HEK293 (cell line): Measurements from ENCODE around the gene ADAMTS9.

ENCODE experiments used
- ATF2 ChIP-seq: fragments of 450-650 bp; formaldehyde crosslinking; IDR thresholded peaks from 2 replicates; pipeline ENCODE4 v1.5.1; 2016; ENCODE audit warnings: missing biosample characterization, missing genetic modification characterization, low read depth
- CTCF ChIP-seq: fragments of 450-650 bp; formaldehyde crosslinking; IDR thresholded peaks from 2 replicates; pipeline ENCODE4 v1.5.1; 2016; ENCODE audit warnings: missing biosample characterization, missing genetic modification characterization
- REST ChIP-seq: fragments of 450-650 bp; formaldehyde crosslinking; IDR thresholded peaks from 2 replicates; pipeline ENCODE4 v1.5.1; 2016; ENCODE audit warnings: missing biosample characterization, missing genetic modification characterization
- ZBTB21 ChIP-seq: fragments of 450-650 bp; formaldehyde crosslinking; IDR thresholded peaks from 2 replicates; pipeline ENCODE4 v1.5.1; 2017; ENCODE audit warnings: missing biosample characterization, missing genetic modification characterization
- ZFP37 ChIP-seq: fragments of 450-650 bp; formaldehyde crosslinking; IDR thresholded peaks from 2 replicates; pipeline ENCODE4 v1.5.1; 2016; ENCODE audit warnings: missing biosample characterization, missing genetic modification characterization
- ZNF10 ChIP-seq: fragments of 450-650 bp; formaldehyde crosslinking; IDR thresholded peaks from 2 replicates; pipeline ENCODE4 v1.5.1; 2017; ENCODE audit warnings: missing biosample characterization, missing genetic modification characterization
- ZNF223 ChIP-seq: fragments of 450-650 bp; formaldehyde crosslinking; IDR thresholded peaks from 2 replicates; pipeline ENCODE4 v1.5.1; 2016; ENCODE audit warnings: missing biosample characterization, missing genetic modification characterization
- ZNF292 ChIP-seq: fragments of 450-650 bp; formaldehyde crosslinking; IDR thresholded peaks from 2 replicates; pipeline ENCODE4 v1.5.1; 2016; ENCODE audit warnings: low read depth, missing biosample characterization, missing genetic modification characterization, borderline replicate concordance
- ZNF707 ChIP-seq: fragments of 450-650 bp; formaldehyde crosslinking; IDR thresholded peaks from 2 replicates; pipeline ENCODE4 v1.5.1; 2016; ENCODE audit warnings: missing biosample characterization, missing genetic modification characterization
- ZNF777 ChIP-seq: fragments of 450-650 bp; formaldehyde crosslinking; IDR thresholded peaks from 2 replicates; pipeline ENCODE4 v1.5.1; 2017; ENCODE audit warnings: missing biosample characterization, missing genetic modification characterization, borderline replicate concordance

GRCh38 chr3:64684715-64685261 lies 3.0 kb downstream of the ADAMTS9 start:
- TF ChIP-seq ZNF223 (tag by site-specific recombination): no peak
- TF ChIP-seq ATF2 (tag by site-specific recombination): no peak
- TF ChIP-seq ZNF10 (tag by site-specific recombination): no peak
- no peak for TF ChIP-seq ZNF292 (tag by site-specific recombination)
- TF ChIP-seq ZNF777 (tag by site-specific recombination): no peak
- no peak for TF ChIP-seq ZNF707
- TF ChIP-seq ZBTB21: no peak
- no peak for TF ChIP-seq REST (tag by site-specific recombination)
- no peak for TF ChIP-seq CTCF (tag by site-specific recombination)
- no peak for TF ChIP-seq ZFP37
